Right lobe of liver (tissue), 6 donors: ENCODE measurements around the gene MIEF1. TPM values are rescaled to one million over a fixed set of nuclear protein-coding genes. Genes with fewer than 3 reads are reported as not detected.
A peak's percentile ranks its signal among the peaks of the same experiment; 100 is the strongest.

Experiments
- ATAC-seq, 4 donors: fragments of 200-7000 bp; cut with Tn5 transposase; one replicate each; pipeline ENCODE4 v1.9.1; 2020; ENCODE audit warnings: mild to moderate bottlenecking in 4 of 4, moderate library complexity in 4 of 4
- DNase-seq, 3 donors: peaks; one replicate each; pipeline ENCODE4 v3.0.0-alpha.2; 2020
- H3K27ac ChIP-seq, 3 donors: fragments of 200-600 bp; one replicate each; pipeline ENCODE4 v1.8.0; 2022
- H3K27me3 ChIP-seq, 2 donors: fragments of 200-600 bp; one replicate each; pipeline ENCODE4 v1.8.0; 2022
- H3K36me3 ChIP-seq, 4 donors: fragments of 200-600 bp; sonication (generic) in 1 of 4; one replicate each; pipeline versions ENCODE4 v1.5.1 to v1.8.0; 2017 to 2022; ENCODE audit warnings: control low read depth in 1 of 4
- H3K4me1 ChIP-seq, 4 donors: fragments of 200-600 bp; sonication (generic) in 1 of 4; one replicate each; pipeline versions ENCODE4 v1.5.1 to v1.8.0; 2017 to 2022; ENCODE audit warnings: control low read depth in 1 of 4
- H3K4me3 ChIP-seq, 3 donors: fragments of 200-600 bp; one replicate each; pipeline ENCODE4 v1.8.0; 2022
- H3K9me3 ChIP-seq, 4 donors: fragments of 200-600 bp; sonication (generic) in 1 of 4; one replicate each; pipeline versions ENCODE4 v1.5.1 to v1.8.0; 2017 to 2022; ENCODE audit warnings: control low read depth in 1 of 4
- CTCF ChIP-seq, 4 donors: fragments of 200-600 bp in 3 of 4; fragments of 450-650 bp in 1 of 4; IDR thresholded peaks; one replicate each; pipeline versions ENCODE4 v1.5.1 to v1.8.0; 2016 to 2022; ENCODE audit warnings: antibody characterized with exemption in 4 of 4, mild to moderate bottlenecking in 2 of 4
- POLR2A ChIP-seq: fragments of 450-650 bp; IDR thresholded peaks from one replicate; pipeline ENCODE4 v1.6.1; 2017; ENCODE audit warnings: antibody characterized with exemption, mild to moderate bottlenecking
- WGBS: methylation state at CpG from one replicate; pipeline ENCODE4 v1.1.6; 2018; ENCODE audit warnings: low coverage, low lambda C conversion rate; ENCODE audit not compliant: insufficient coverage; ENCODE audit errors: missing lambda C conversion rate; 5-methylcytosine and 5-hydroxymethylcytosine counted together
- intact Hi-C, 2 donors: fragments of 100-400 bp; cut with DNase I; formaldehyde crosslinking; loops; one replicate each; pipeline versions ENCODE4 v1.11.2 to v1.14.1; 2022
- total RNA-seq, 6 experiments: library from RNA; depleted of rRNA in 2 of 6; stranded (reverse); fragments of >200 nt in 2 of 6; fragmentation: NEBNext Ultra II Directional in 3 of 6; extraction: Animal tissue kit (Norgen Biotek cat#: 25700) in 3 of 6; gene quantifications; one replicate each; pipeline versions ENCODE4 v1.1.0 to v1.2.4, GENCODE V29; 2016 to 2023
- donor health status: DM: no; HTN: yes; CAD: no.
- donor health status: DM: no; HTN: no; CAD: no.
- donor health status: DM: no; HTN: no; CAD: no.
- donor health status: DM: no; HTN: yes; CAD: no.
- donor health status: DM: no; HTN: yes; CAD: no.

The MIEF1 gene
- total RNA-seq, 6 experiments from 2014 or later = 17.4 to 24.4 (median 21.5) TPM

GRCh38 chr22:39475902-39476301 lies 26.2 kb upstream of the MIEF1 start:
- no peak for DNase-seq
- no peaks in the 10 kb centered on the region for H3K36me3 ChIP-seq

GRCh38 chr22:39476664-39477063 lies 25.4 kb upstream of the MIEF1 start:
- Histone ChIP-seq H3K4me1 (peaks cover 0 to 4% (median 0%) of the 10 kb centered on the region in 4 donors), H3K27ac (no peak overlapping the region), H3K27me3 (no peaks in the 10 kb centered on the region), H3K4me3 (no peak overlapping the region), H3K9me3 (no peaks in the 10 kb centered on the region), H3K36me3 (no peaks in the 10 kb centered on the region)
- TF ChIP-seq POLR2A (no peak), CTCF (IDR thresholded peaks at IDR 0.05) (no peak)
- 72% methylated on average over 5 of the region's 13 CpGs for WGBS
- DNase-seq = no peak
- intact Hi-C loops = no loop called here
- no peak for ATAC-seq

More at GRCh38 chr22:39475902-39476301, 26.2 kb upstream of the MIEF1 start:
- WGBS = 50% methylated on average over 1 of the region's 3 CpGs
- Histone ChIP-seq H3K9me3 (no peaks in the 10 kb centered on the region), H3K27me3 (no peaks in the 10 kb centered on the region), H3K27ac (no peak overlapping the region), H3K4me3 (no peak overlapping the region), H3K4me1 (peaks cover 0 to 11% (median 0%) of the 10 kb centered on the region in 4 donors)
- ATAC-seq = no peak
- TF ChIP-seq CTCF (IDR thresholded peaks at IDR 0.05) = no peak
- TF ChIP-seq POLR2A = no peak
- intact Hi-C loops = no loop called here

GRCh38 chr22:39477542-39477941 lies 24.5 kb upstream of the MIEF1 start:
- intact Hi-C loops = no loop called here
- no peaks in the 10 kb centered on the region for H3K4me1 ChIP-seq
- H3K9me3 ChIP-seq = no peaks in the 10 kb centered on the region
- no peak overlapping the region for H3K27ac ChIP-seq
- DNase-seq = no peak
- no peak for ATAC-seq
- no peaks in the 10 kb centered on the region for H3K27me3 ChIP-seq
- TF ChIP-seq CTCF (IDR thresholded peaks at IDR 0.05) (no peak), POLR2A (no peak)
- H3K4me3 ChIP-seq = no peak overlapping the region
- H3K36me3 ChIP-seq = no peaks in the 10 kb centered on the region
- WGBS = 51% methylated on average over 4 of the region's 9 CpGs

GRCh38 chr22:39478441-39478850 lies 23.6 kb upstream of the MIEF1 start:
- H3K4me1 ChIP-seq = no peaks in the 10 kb centered on the region
- 27% methylated on average over 3 of the region's 9 CpGs for WGBS
- H3K4me3 ChIP-seq = no peak overlapping the region
- ATAC-seq = peak; percentile 53 to 79 (median 58)
- no peak for TF ChIP-seq POLR2A
- TF ChIP-seq CTCF (IDR thresholded peaks at IDR 0.05) = no peak
- no peaks in the 10 kb centered on the region for H3K27me3 ChIP-seq
- H3K27ac ChIP-seq = no peak overlapping the region
- intact Hi-C loops = no loop called here
- no peaks in the 10 kb centered on the region for H3K9me3 ChIP-seq
- DNase-seq = peak in 1 of 3 donors; percentile 57
- no peaks in the 10 kb centered on the region for H3K36me3 ChIP-seq

GRCh38 chr22:39479254-39479653 lies 22.8 kb upstream of the MIEF1 start:
- intact Hi-C loops = no loop called here
- Histone ChIP-seq H3K4me1 (no peaks in the 10 kb centered on the region), H3K27ac (no peak overlapping the region), H3K27me3 (no peaks in the 10 kb centered on the region), H3K36me3 (no peaks in the 10 kb centered on the region), H3K4me3 (no peak overlapping the region), H3K9me3 (no peaks in the 10 kb centered on the region)
- no peak for ATAC-seq
- no peak for DNase-seq
- TF ChIP-seq CTCF (IDR thresholded peaks at IDR 0.05) (no peak), POLR2A (no peak)
- 40% methylated on average over 1 of the region's 3 CpGs for WGBS
